H1 (cell line): Measurements from ENCODE around the gene C22orf42. TPM values are rescaled to one million over a fixed set of nuclear protein-coding genes. Genes with fewer than 3 reads are reported as not detected.

Source experiments
- CTCF ChIA-PET: fragments of 300-600 bp; sonication (Branson Sonifier 250); formaldehyde crosslinking; loops from one replicate; lab custom pipeline; 2021; ENCODE audit not compliant: partially characterized antibody; lab: Charles Lee
- POLR2A ChIA-PET: fragments of 300-600 bp; sonication (Branson Sonifier 250); formaldehyde crosslinking; loops from one replicate; lab custom pipeline; 2021; ENCODE audit warnings: inconsistent platforms; ENCODE audit not compliant: partially characterized antibody; lab: Charles Lee
- DNase-seq, 2 experiments: peaks; one replicate each; pipeline versions ENCODE4 v3.0.0 to v3.0.0-alpha.2; 2010 to 2022; ENCODE audit warnings: low spot score in 2 of 2, low read depth in 1 of 2, mixed read lengths in 1 of 2
- FAIRE-seq: peaks from 2 replicates; lab custom pipeline; 2011; peaks lifted over from hg19 to GRCh38; lab: Jason Lieb, UNC
- H2AFZ ChIP-seq: 2 replicates; pipeline ENCODE4 v1.8.1; 2012; ENCODE audit warnings: low read length, inconsistent platforms
- H2AK5ac ChIP-seq: 2 replicates; pipeline ENCODE4 v1.6.1; 2013; ENCODE audit warnings: low read depth, low read length
- H2BK120ac ChIP-seq: replicated peaks from 2 replicates; pipeline ENCODE3; 2013; ENCODE audit warnings: low read depth, low read length, inconsistent platforms
- H2BK12ac ChIP-seq: 2 replicates; pipeline ENCODE4 v1.6.1; 2013; ENCODE audit warnings: low read depth, low read length
- H2BK15ac ChIP-seq: 2 replicates; pipeline ENCODE4 v1.6.1; 2013; ENCODE audit warnings: low read length
- H2BK20ac ChIP-seq: 2 replicates; pipeline ENCODE4 v1.6.1; 2013; ENCODE audit warnings: low read length
- H2BK5ac ChIP-seq: 2 replicates; pipeline ENCODE4 v1.6.1; 2013; ENCODE audit warnings: low read depth, low read length
- H3K14ac ChIP-seq: 2 replicates; pipeline ENCODE4 v1.6.1; 2013; ENCODE audit warnings: inconsistent platforms; ENCODE audit not compliant: insufficient read length
- H3K18ac ChIP-seq: 2 replicates; pipeline ENCODE4 v1.6.1; 2013; ENCODE audit warnings: low read length; ENCODE audit errors: extremely low read depth
- H3K23ac ChIP-seq: 2 replicates; pipeline ENCODE4 v1.6.1; 2013; ENCODE audit warnings: inconsistent platforms; ENCODE audit not compliant: insufficient read length
- H3K23me2 ChIP-seq: 2 replicates; pipeline ENCODE4 v1.6.1; 2013; ENCODE audit warnings: low read depth, low read length
- H3K27ac ChIP-seq: 2 replicates; pipeline ENCODE4 v1.6.1; 2011; ENCODE audit warnings: low read depth, low read length, inconsistent platforms
- H3K27me3 ChIP-seq, 4 experiments: replicated peaks in 1 of 4; 1 replicate in 1 of 4; 2 replicates in 3 of 4; pipeline versions ENCODE4 v1.6.1 to v1.8.1; 2011 to 2013; ENCODE audit warnings: low read length in 3 of 4, mild to moderate bottlenecking in 3 of 4, inconsistent platforms in 2 of 4, mixed read lengths in 2 of 4, moderate library complexity in 1 of 4; ENCODE audit not compliant: control insufficient read depth in 3 of 4, insufficient read depth in 3 of 4; ENCODE audit errors: extremely low read depth in 1 of 4
- H3K36me3 ChIP-seq, 4 experiments: 2 replicates each; pipeline versions ENCODE4 v1.6.1 to v1.8.1; 2011 to 2013; ENCODE audit warnings: mild to moderate bottlenecking in 4 of 4, low read length in 3 of 4, moderate library complexity in 2 of 4, control low read depth in 1 of 4, inconsistent platforms in 1 of 4; ENCODE audit not compliant: insufficient read depth in 4 of 4, control insufficient read depth in 2 of 4
- H3K4ac ChIP-seq: replicated peaks from 2 replicates; pipeline ENCODE3; 2013; ENCODE audit warnings: low read length, low read depth, mixed read lengths, inconsistent platforms; ENCODE audit not compliant: insufficient read length
- H3K4me1 ChIP-seq, 4 experiments: replicated peaks in 1 of 4; 1 replicate in 1 of 4; 2 replicates in 3 of 4; pipeline versions ENCODE4 v1.6.1 to v1.8.1; 2011 to 2013; ENCODE audit warnings: low read length in 3 of 4, inconsistent platforms in 2 of 4, mixed read lengths in 1 of 4; ENCODE audit not compliant: insufficient read depth in 4 of 4, control insufficient read depth in 3 of 4
- H3K4me2 ChIP-seq, 2 experiments: 2 replicates each; pipeline versions ENCODE4 v1.6.1 to v1.8.1; 2011 to 2013; ENCODE audit warnings: low read depth in 2 of 2, low read length in 2 of 2, control low read depth in 1 of 2, inconsistent platforms in 1 of 2, mild to moderate bottlenecking in 1 of 2; ENCODE audit not compliant: insufficient read depth in 1 of 2
- H3K4me3 ChIP-seq, 4 experiments: fragments of 200-600, 300-600 bp in 1 of 4; sonication (generic), shearing (Covaris generic), sonication (Bioruptor Twin) in 1 of 4; 2 replicates each; pipeline versions ENCODE4 v1.5.1 to v1.8.1; 2011 to 2016; ENCODE audit warnings: low read length in 4 of 4, low read depth in 3 of 4, control low read depth in 2 of 4, inconsistent platforms in 2 of 4, mild to moderate bottlenecking in 2 of 4, mixed read lengths in 1 of 4, moderate library complexity in 1 of 4; ENCODE audit not compliant: insufficient read depth in 2 of 4; ENCODE audit errors: extremely low read depth in 1 of 4
- H3K56ac ChIP-seq: replicated peaks from 2 replicates; pipeline ENCODE3; 2013; ENCODE audit warnings: low read depth, mild to moderate bottlenecking, mixed read lengths, low read length, inconsistent platforms; ENCODE audit not compliant: insufficient read length
- H3K79me1 ChIP-seq: 2 replicates; pipeline ENCODE4 v1.6.1; 2013; ENCODE audit warnings: low read depth, low read length, control low read depth
- H3K79me2 ChIP-seq, 2 experiments: 2 replicates each; pipeline versions ENCODE4 v1.6.1 to v1.8.1; 2012 to 2013; ENCODE audit warnings: low read length in 2 of 2, mild to moderate bottlenecking in 2 of 2, inconsistent platforms in 1 of 2; ENCODE audit not compliant: insufficient read depth in 2 of 2, control insufficient read depth in 1 of 2
- H3K9ac ChIP-seq, 4 experiments: replicated peaks in 1 of 4; 1 replicate in 1 of 4; 2 replicates in 3 of 4; pipeline versions ENCODE4 v1.6.1 to v1.8.1; 2011 to 2013; ENCODE audit warnings: low read depth in 3 of 4, low read length in 3 of 4, control low read depth in 2 of 4, mild to moderate bottlenecking in 2 of 4, moderate library complexity in 2 of 4, inconsistent platforms in 1 of 4; ENCODE audit errors: extremely low read depth in 1 of 4
- H3K9me3 ChIP-seq, 2 experiments: 2 replicates each; pipeline versions ENCODE4 v1.6.1 to v1.8.1; 2012 to 2013; ENCODE audit warnings: mild to moderate bottlenecking in 2 of 2, moderate library complexity in 2 of 2, control low read depth in 1 of 2, inconsistent platforms in 1 of 2, low read depth in 1 of 2, low read length in 1 of 2, mixed read lengths in 1 of 2; ENCODE audit not compliant: insufficient read depth in 2 of 2
- H4K20me1 ChIP-seq, 2 experiments: replicated peaks in 1 of 2; 2 replicates each; pipeline versions ENCODE3 to v1.8.1; 2011 to 2013; ENCODE audit warnings: inconsistent platforms in 2 of 2, low read length in 2 of 2, mild to moderate bottlenecking in 1 of 2; ENCODE audit not compliant: insufficient read depth in 2 of 2, control insufficient read depth in 1 of 2
- H4K5ac ChIP-seq: 2 replicates; pipeline ENCODE4 v1.6.1; 2013; ENCODE audit warnings: low read length, low read depth, mixed read lengths, inconsistent platforms; ENCODE audit not compliant: insufficient read length
- H4K8ac ChIP-seq: 2 replicates; pipeline ENCODE4 v1.8.0; 2013; ENCODE audit warnings: mild to moderate bottlenecking, moderate library complexity, low read length, inconsistent platforms; ENCODE audit not compliant: insufficient read depth; ENCODE audit errors: extremely low read depth
- H4K91ac ChIP-seq: replicated peaks from 2 replicates; pipeline ENCODE3; 2013; ENCODE audit warnings: low read length, mixed read lengths, inconsistent platforms; ENCODE audit not compliant: insufficient read length
- ASH2L ChIP-seq: fragments of 200-600, 300-600 bp; sonication (generic); IDR thresholded peaks from one replicate; pipeline ENCODE4 v1.7.1; 2017; ENCODE audit warnings: low read length
- BRCA1 ChIP-seq: IDR thresholded peaks from 2 replicates; pipeline ENCODE4 v1.6.1; 2012; ENCODE audit warnings: low read depth, low read length, improper control_type of control experiment
- CEBPB ChIP-seq: IDR thresholded peaks from 2 replicates; pipeline ENCODE4 v1.6.1; 2012; ENCODE audit warnings: low read depth, low read length
- CTBP2 ChIP-seq: IDR thresholded peaks from 2 replicates; pipeline ENCODE4 v1.7.0; 2011; ENCODE audit warnings: borderline replicate concordance, mild to moderate bottlenecking, moderate library complexity, mixed read lengths, low read length; ENCODE audit not compliant: insufficient read depth, insufficient read length
- EGR1 ChIP-seq: IDR thresholded peaks from 2 replicates; pipeline ENCODE4 v1.6.1; 2011; ENCODE audit warnings: low read depth, low read length, borderline replicate concordance
- HDAC2 ChIP-seq, 2 experiments: fragments of 300-600 bp in 1 of 2; sonication (generic) in 1 of 2; IDR thresholded peaks; 2 replicates each; pipeline ENCODE4 v1.6.1; 2011 to 2012; ENCODE audit warnings: low read depth in 2 of 2, low read length in 2 of 2, mild to moderate bottlenecking in 2 of 2, moderate library complexity in 2 of 2, borderline replicate concordance in 1 of 2, inconsistent platforms in 1 of 2
- KDM5A ChIP-seq: fragments of 200-600 bp; IDR thresholded peaks from 2 replicates; pipeline ENCODE4 v1.7.1; 2012; ENCODE audit warnings: mild to moderate bottlenecking, low read length, inconsistent platforms, mixed read lengths
- NRF1 ChIP-seq: IDR thresholded peaks from 2 replicates; pipeline ENCODE4 v1.6.1; 2011; ENCODE audit warnings: mild to moderate bottlenecking, low read depth, low read length, improper control_type of control experiment
- RAD21 ChIP-seq, 2 experiments: IDR thresholded peaks in 1 of 2; conservative IDR thresholded peaks in 1 of 2; 2 replicates each; pipeline ENCODE4 v1.6.1; 2011; ENCODE audit warnings: low read depth in 2 of 2, low read length in 2 of 2, improper control_type of control experiment in 1 of 2, inconsistent platforms in 1 of 2, mild to moderate bottlenecking in 1 of 2, moderate library complexity in 1 of 2
- SRF ChIP-seq: IDR thresholded peaks from 2 replicates; pipeline ENCODE4 v1.6.1; 2011; ENCODE audit warnings: mild to moderate bottlenecking, low read depth, low read length, moderate library complexity
- ZNF274 ChIP-seq: IDR thresholded peaks from 2 replicates; pipeline ENCODE4 v1.7.0; 2012; ENCODE audit warnings: low read length, borderline replicate concordance; ENCODE audit errors: extremely low read depth
- WGBS, 2 experiments: shearing (Covaris generic) in 1 of 2; methylation state at CpG; one replicate each; pipeline versions ENCODE4 v1.1.6 to v1.1.7; 2013 to 2015; ENCODE audit warnings: low lambda C conversion rate in 2 of 2, mixed read lengths in 2 of 2, inconsistent platforms in 1 of 2, low coverage in 1 of 2, missing lambda C conversion rate in 1 of 2; ENCODE audit not compliant: insufficient replicate concordance in 2 of 2, insufficient coverage in 1 of 2, insufficient read length in 1 of 2; ENCODE audit errors: extremely low coverage in 1 of 2, missing lambda C conversion rate in 1 of 2; 5-methylcytosine and 5-hydroxymethylcytosine counted together
- polyA plus RNA-seq, 7 experiments: library from polyadenylated mRNA; depleted of rRNA in 3 of 7; stranded (reverse) in 5 of 7; unstranded in 2 of 7; fragments of >200 nt in 5 of 7; fragments of 200-250 nt in 2 of 7; gene quantifications; 1 replicate in 5 of 7; 2 replicates in 1 of 7; 4 replicates in 1 of 7; pipeline versions ENCODE4 v1.2.1 to v1.2.3, GENCODE V29; 2011 to 2013; ENCODE audit warnings: missing spikeins in 2 of 7, mixed read lengths in 2 of 7
- total RNA-seq: library from RNA; stranded (reverse); fragmentation: NEBNext Ultra II Directional; extraction: Animal tissue kit (Norgen Biotek cat#: 25700); gene quantifications from 2 replicates; pipeline ENCODE4 v1.2.1, GENCODE V29; 2021
- TF ChIP-seq, protein P1 (sequence below): IDR thresholded peaks from 2 replicates; pipeline ENCODE4 v1.6.1; 2012; ENCODE audit warnings: inconsistent platforms

Gene C22orf42
- total and polyA plus RNA-seq, 2 of the 8 experiments (the other 6 are each of a cell fraction or from before 2014, with no cell fraction given), result 0.50 TPM; not detected in 1

DNA sequence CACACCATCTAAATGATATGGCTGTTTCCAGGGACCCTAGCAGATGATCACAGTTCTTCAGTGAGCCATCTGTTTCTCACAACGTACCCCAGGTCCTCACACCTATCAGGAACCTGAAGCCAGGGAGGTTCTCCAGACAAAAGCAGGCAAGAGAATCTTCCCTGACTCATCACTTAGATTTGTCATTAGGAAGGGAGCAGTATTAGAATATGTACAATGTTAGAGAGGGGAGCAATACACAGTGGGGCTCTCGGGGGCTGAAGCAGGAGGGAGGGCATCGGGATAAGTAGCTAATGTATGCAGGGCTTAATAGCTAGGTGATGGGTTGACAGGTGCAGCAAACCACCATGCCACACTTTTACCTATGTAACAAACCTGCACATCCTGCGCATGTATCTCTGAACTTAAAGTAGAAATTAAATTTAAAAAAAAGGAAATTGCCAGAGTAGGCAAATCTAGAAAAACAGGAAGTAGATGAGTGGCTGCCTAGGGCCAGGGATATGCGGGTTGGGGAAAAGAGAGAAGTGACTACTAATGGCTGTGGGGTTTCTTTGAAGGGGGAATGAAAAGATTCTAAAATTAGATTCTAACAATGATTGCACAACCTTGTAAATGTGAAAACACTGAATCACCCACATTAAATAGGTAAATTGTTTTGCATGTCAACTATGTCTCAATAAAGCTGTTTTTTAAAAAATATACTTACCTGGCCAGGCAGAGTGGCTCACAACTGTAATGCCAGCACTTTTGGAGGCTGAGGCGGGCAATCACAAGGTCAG lies 14.4 kb downstream of the C22orf42 start:
- no peaks in the 10 kb centered on the region for H3K27me3 ChIP-seq
- H3K4ac ChIP-seq, result no peak overlapping the region
- no peaks in the 10 kb centered on the region for H3K9me3 ChIP-seq
- no peak overlapping the region for H2BK12ac ChIP-seq
- no peak overlapping the region for H2BK5ac ChIP-seq
- no peak overlapping the region for H2AK5ac ChIP-seq
- no peaks in the 10 kb centered on the region for H3K36me3 ChIP-seq
- H3K23ac ChIP-seq, result no peak overlapping the region
- no peak overlapping the region for H2BK120ac ChIP-seq
- H3K4me3 ChIP-seq, result no peak overlapping the region
- no peaks in the 10 kb centered on the region for H3K79me1 ChIP-seq
- no peaks in the 10 kb centered on the region for H3K4me1 ChIP-seq
- H2BK20ac ChIP-seq, result no peak overlapping the region
- H2BK15ac ChIP-seq, result no peak overlapping the region
- no peaks in the 10 kb centered on the region for H3K79me2 ChIP-seq
- DNase-seq (peak in 1 of 2 experiments; percentile 23), FAIRE-seq (no peak)
- ChIA-PET CTCF (interaction anchor here (0.8 to 4.4 kb wide), 2 partner anchors 14 to 301 kb away, joined by 3 to 20 read pairs; no protein-coding TSS in a partner anchor), POLR2A (interaction anchor here (1.0 kb wide), 1 partner anchor 277 kb away, joined by 3 read pairs; no protein-coding TSS in a partner anchor)
- no peak overlapping the region for H4K5ac ChIP-seq
- WGBS, 2 experiments, result 85% methylated on average over 6 of the region's 6 CpGs; no CpG with 5 or more reads in 1 of the 2 experiments
- H3K23me2 ChIP-seq, result no peaks in the 10 kb centered on the region
- H2AFZ ChIP-seq, result no peak overlapping the region
- no peaks in the 10 kb centered on the region for H4K20me1 ChIP-seq
- no peak overlapping the region for H4K8ac ChIP-seq
- no peak overlapping the region for H3K9ac ChIP-seq
- H3K14ac ChIP-seq, result no peak overlapping the region
- no peak overlapping the region for H3K4me2 ChIP-seq
- no peak overlapping the region for H3K18ac ChIP-seq
- no peak overlapping the region for H3K27ac ChIP-seq
- no peak overlapping the region for H4K91ac ChIP-seq
- H3K56ac ChIP-seq, result no peak overlapping the region
- TF ChIP-seq CTBP2 (no peak), SRF (no peak), EGR1 (no peak), RAD21 (IDR thresholded peaks at IDR 0.05 in 1 of 2, conservative IDR thresholded peaks at IDR 0.05 in 1 of 2; ENCODE audit: low read depth in 2 of 2, low read length in 2 of 2) (no peak), ASH2L (no peak), BRCA1 (no peak), NRF1 (no peak), KDM5A (no peak), CEBPB (no peak), HDAC2 (IDR thresholded peaks at IDR 0.05; ENCODE audit: borderline replicate concordance in 1 of 2, low read depth in 2 of 2, low read length in 2 of 2) (no peak), ZNF274 (no peak)
- TF ChIP-seq, protein P1, sequence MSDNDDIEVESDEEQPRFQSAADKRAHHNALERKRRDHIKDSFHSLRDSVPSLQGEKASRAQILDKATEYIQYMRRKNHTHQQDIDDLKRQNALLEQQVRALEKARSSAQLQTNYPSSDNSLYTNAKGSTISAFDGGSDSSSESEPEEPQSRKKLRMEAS, result no peak
